H1 (cell line): Measurements from ENCODE around the gene DCUN1D2. TPM values are rescaled to one million over a fixed set of nuclear protein-coding genes. Genes with fewer than 3 reads are reported as not detected.

Experiments used
- CHD7 ChIP-seq: fragments of 300-600 bp; sonication (generic); IDR thresholded peaks from 2 replicates; pipeline ENCODE4 v1.7.1; 2012; ENCODE audit warnings: low read length, moderate library complexity, mild to moderate bottlenecking, inconsistent platforms; ENCODE audit not compliant: insufficient replicate concordance
- EGR1 ChIP-seq: IDR thresholded peaks from 2 replicates; pipeline ENCODE4 v1.6.1; 2011; ENCODE audit warnings: low read depth, low read length, borderline replicate concordance
- EP300 ChIP-seq, 2 experiments: IDR thresholded peaks; 1 replicate in 1 of 2; 2 replicates in 1 of 2; pipeline ENCODE4 v1.6.1; 2011 to 2012; ENCODE audit warnings: low read depth in 2 of 2, low read length in 2 of 2, mild to moderate bottlenecking in 2 of 2, borderline replicate concordance in 1 of 2, inconsistent platforms in 1 of 2, moderate library complexity in 1 of 2
- EZH2 ChIP-seq: fragments of 200-600 bp; sonication (generic); IDR thresholded peaks from 2 replicates; pipeline ENCODE4 v1.7.1; 2012; ENCODE audit warnings: low read depth, mild to moderate bottlenecking, moderate library complexity, low read length, inconsistent platforms; ENCODE audit not compliant: severe bottlenecking
- MAFK ChIP-seq: IDR thresholded peaks from 2 replicates; pipeline ENCODE4 v1.6.1; 2012; ENCODE audit warnings: low read depth, mild to moderate bottlenecking, improper control_type of control experiment, low read length
- POLR2A ChIP-seq, 2 experiments: IDR thresholded peaks; 1 replicate in 1 of 2; 2 replicates in 1 of 2; pipeline ENCODE4 v1.6.1; 2011; ENCODE audit warnings: low read depth in 2 of 2, low read length in 2 of 2, mild to moderate bottlenecking in 2 of 2; ENCODE audit errors: control extremely low read depth in 1 of 2
- SP1 ChIP-seq: IDR thresholded peaks from 2 replicates; pipeline ENCODE4 v1.6.1; 2011; ENCODE audit warnings: low read depth, low read length
- polyA plus RNA-seq, 7 experiments: library from polyadenylated mRNA; depleted of rRNA in 3 of 7; stranded (reverse) in 5 of 7; unstranded in 2 of 7; fragments of >200 nt in 5 of 7; fragments of 200-250 nt in 2 of 7; gene quantifications; 1 replicate in 5 of 7; 2 replicates in 1 of 7; 4 replicates in 1 of 7; pipeline versions ENCODE4 v1.2.1 to v1.2.3, GENCODE V29; 2011 to 2013; ENCODE audit warnings: missing spikeins in 2 of 7, mixed read lengths in 2 of 7
- total RNA-seq: library from RNA; stranded (reverse); fragmentation: NEBNext Ultra II Directional; extraction: Animal tissue kit (Norgen Biotek cat#: 25700); gene quantifications from 2 replicates; pipeline ENCODE4 v1.2.1, GENCODE V29; 2021
- TF ChIP-seq, protein P1 (sequence below), 3 experiments: IDR thresholded peaks; 1 replicate in 2 of 3; 2 replicates in 1 of 3; pipeline versions ENCODE4 v1.5.1 to v1.6.1; 2011; ENCODE audit warnings: low read length in 3 of 3, mild to moderate bottlenecking in 3 of 3, inconsistent platforms in 2 of 3, low read depth in 1 of 3, moderate library complexity in 1 of 3; ENCODE audit not compliant: insufficient read depth in 1 of 3; ENCODE audit errors: control extremely low read depth in 1 of 3

The DCUN1D2 gene
- total and polyA plus RNA-seq, 2 of the 8 experiments (the other 6 are each of a cell fraction or from before 2014, with no cell fraction given), result 19.5 to 35.3 TPM

GRCh38 chr13:113461022-113461751 lies 29.3 kb downstream of the DCUN1D2 start (continued):
- TF ChIP-seq, protein P1, sequence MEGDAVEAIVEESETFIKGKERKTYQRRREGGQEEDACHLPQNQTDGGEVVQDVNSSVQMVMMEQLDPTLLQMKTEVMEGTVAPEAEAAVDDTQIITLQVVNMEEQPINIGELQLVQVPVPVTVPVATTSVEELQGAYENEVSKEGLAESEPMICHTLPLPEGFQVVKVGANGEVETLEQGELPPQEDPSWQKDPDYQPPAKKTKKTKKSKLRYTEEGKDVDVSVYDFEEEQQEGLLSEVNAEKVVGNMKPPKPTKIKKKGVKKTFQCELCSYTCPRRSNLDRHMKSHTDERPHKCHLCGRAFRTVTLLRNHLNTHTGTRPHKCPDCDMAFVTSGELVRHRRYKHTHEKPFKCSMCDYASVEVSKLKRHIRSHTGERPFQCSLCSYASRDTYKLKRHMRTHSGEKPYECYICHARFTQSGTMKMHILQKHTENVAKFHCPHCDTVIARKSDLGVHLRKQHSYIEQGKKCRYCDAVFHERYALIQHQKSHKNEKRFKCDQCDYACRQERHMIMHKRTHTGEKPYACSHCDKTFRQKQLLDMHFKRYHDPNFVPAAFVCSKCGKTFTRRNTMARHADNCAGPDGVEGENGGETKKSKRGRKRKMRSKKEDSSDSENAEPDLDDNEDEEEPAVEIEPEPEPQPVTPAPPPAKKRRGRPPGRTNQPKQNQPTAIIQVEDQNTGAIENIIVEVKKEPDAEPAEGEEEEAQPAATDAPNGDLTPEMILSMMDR (IDR thresholded peaks at IDR 0.05; ENCODE audit: control extremely low read depth in 1 of 3, insufficient read depth in 1 of 3, low read depth in 1 of 3, low read length in 3 of 3), result no peak
- TF ChIP-seq EGR1 (no peak), CHD7 (no peak), MAFK (no peak), EP300 (IDR thresholded peaks at IDR 0.05; ENCODE audit: borderline replicate concordance in 1 of 2, low read depth in 2 of 2, low read length in 2 of 2) (no peak), POLR2A (IDR thresholded peaks at IDR 0.05; ENCODE audit: control extremely low read depth in 1 of 2, low read depth in 2 of 2, low read length in 2 of 2) (no peak), EZH2 (no peak), SP1 (no peak)
